CD4-positive, alpha-beta T cell treated with Interleukin-12 subunit alpha and Interleukin-12 subunit beta, for 1 hour (primary cell): Measurements from ENCODE around the gene SLC43A1.
"Not testable (repeated sequence)": the region's sequence is repeated elsewhere in the genome, so short reads cannot be mapped to it uniquely, and the experiment has no call there.

Experiments used
- DNase-seq: peaks from one replicate; pipeline ENCODE4 v3.0.0-alpha.2; 2020

Gene SLC43A1

GRCh38 chr11:57515332-57516060 lies at the start of gene SLC43A1:
TSS of gene SLC43A1 (minus strand) at chr11:57515702. CDS start at chr11:57514111, 1,591 bp downstream.
- peak; percentile 19 for DNase-seq

GRCh38 chr11:57562596-57562995 lies 47.1 kb upstream of the SLC43A1 start:
- DNase-seq: no peak

GRCh38 chr11:57560146-57560545 lies 44.6 kb upstream of the SLC43A1 start:
- DNase-seq: no peak

- DNase-seq: no peak
These were observed 40.5 kb upstream of the SLC43A1 start for GRCh38 chr11:57556041-57556440.

DNA sequence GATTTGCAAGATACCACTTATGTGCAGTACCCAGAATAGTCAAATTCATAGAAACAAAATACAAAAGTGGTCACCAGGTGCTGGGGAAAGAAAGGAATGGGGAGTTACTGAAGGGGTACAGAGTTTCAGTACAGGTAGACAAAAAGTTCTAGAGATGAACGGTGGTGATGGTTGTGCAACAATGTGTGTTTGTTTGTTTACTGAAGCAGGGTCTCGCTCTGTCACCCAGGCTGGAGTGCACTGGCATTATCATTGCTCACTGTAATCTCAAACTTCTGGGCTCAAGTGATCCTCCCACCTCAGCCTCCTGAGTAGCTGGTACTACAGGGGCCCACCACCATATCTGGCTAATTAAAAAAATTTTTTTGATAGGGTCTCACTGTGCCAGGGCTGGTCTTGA lies 39.9 kb upstream of the SLC43A1 start:
- no peak for DNase-seq

DNA sequence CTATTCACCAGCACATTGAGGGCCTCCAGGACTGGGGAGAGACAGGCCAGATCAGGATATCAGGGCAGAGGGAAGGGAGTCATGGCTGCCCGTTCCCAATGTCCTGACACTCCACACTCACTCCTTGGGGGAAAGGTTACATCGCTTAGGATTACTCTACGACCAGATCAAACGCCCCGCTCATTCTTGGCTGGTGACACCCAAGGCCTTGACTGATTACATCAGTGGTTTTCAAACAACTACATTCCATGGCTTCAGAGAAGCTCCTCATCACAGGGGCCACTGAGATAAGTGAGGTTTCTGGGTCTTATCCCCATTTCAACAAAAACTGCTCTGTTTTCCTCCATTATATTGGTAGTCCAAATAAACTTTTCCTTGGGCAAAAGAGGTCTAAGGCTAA lies 37.0 kb upstream of the SLC43A1 start:
- DNase-seq: no peak

DNA sequence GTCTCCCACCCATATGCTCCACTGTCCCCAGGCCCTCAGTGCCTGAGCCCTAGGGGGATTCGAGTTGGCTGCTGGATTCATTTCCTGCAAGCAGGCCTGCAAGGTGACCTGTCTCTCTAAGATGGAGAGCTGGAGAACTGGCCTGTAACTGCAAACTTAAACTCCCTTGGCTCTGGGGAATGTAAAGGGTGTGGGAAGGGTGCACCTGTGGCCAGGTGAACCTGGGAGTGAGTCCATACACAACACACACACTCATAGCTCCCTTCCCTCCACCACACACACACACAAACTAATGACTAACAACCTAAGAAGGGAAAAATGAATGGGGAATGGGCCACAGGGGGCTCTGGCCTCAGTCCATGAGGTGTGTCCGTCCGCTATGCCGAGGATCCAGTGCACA lies 36.4 kb upstream of the SLC43A1 start:
- DNase-seq: no peak

DNA sequence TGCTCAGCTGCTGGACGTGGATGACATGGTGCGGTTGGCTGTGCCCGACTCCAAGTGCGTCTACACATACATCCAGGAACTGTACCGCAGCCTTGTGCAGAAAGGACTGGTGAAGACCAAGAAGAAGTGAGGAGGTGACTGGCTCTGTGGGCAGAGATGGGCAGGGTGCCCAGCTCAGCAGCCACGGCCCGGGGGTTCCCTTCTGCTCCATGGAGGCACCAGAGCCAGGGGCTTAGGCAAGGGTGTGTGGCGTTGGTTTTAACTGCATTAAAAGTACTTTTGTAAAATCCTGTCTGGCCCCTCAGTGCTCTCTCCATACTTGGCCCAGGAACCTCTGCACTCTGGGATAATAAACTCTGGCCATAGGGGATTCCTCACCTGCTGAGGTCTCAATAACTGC lies 34.5 kb upstream of the SLC43A1 start:
- no peak for DNase-seq

- no peak for DNase-seq
These were observed 32.4 kb upstream of the SLC43A1 start for GRCh38 chr11:57547854-57548377.

- no peak for DNase-seq
These were observed 31.5 kb upstream of the SLC43A1 start for GRCh38 chr11:57546869-57547475.

DNA sequence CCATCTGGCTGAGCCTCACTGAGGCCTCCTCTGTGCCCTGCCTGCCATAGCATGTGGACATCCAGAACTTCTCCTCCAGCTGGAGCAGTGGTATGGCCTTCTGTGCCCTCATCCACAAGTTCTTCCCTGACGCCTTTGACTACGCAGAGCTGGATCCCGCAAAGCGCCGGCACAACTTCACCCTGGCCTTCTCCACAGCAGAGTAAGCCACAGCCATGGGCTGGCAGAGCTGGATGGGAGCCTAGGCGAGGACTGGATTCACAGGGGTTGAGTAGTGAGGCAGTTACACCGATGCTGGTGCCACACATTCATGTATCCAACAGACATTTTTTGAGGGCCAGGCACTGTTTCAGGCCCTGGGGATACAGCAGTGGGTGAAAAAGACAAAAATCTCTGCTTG lies 30.9 kb upstream of the SLC43A1 start:
- no peak for DNase-seq

DNA sequence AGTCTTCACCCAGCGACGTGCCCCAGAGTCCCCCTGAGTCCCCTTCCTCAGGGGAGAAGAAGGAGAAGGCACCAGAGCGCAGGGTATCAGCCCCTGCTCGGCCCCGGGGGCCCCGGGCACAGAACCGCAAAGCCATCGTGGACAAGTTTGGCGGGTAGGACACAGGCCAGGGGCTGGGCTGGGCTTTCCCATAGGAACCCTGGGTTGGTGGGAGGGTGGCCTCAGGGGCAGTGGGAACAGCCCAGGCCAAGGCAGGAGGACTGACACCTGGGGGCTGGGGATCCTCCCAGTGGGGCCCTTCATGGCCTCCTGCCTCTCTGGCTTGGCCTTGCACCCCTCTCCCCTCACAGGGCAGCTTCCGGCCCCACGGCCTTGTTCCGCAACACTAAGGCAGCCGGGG lies 30.4 kb upstream of the SLC43A1 start:
- DNase-seq: no peak

GRCh38 chr11:57544566-57544965 lies 29.1 kb upstream of the SLC43A1 start:
- no peak for DNase-seq

DNA sequence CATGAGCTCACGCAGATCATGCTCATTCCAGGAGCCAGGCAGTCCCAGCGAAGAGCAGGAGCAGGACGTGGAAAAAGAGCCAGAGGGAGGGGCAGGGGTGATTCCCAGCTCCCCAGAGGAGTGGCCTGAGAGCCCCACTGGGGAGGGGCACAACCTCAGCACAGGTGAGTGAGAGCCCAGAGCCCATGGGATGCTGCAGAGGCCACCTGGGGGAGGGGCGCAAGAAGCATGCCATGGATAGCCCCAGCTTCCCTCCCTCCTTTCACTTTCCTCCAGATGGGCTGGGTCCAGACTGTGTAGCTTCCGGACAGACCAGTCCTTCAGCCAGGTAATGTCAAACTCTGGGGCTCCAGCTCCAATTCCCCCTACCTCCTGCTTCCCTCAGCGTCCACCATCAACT lies 28.1 kb upstream of the SLC43A1 start:
- no peak for DNase-seq

DNA sequence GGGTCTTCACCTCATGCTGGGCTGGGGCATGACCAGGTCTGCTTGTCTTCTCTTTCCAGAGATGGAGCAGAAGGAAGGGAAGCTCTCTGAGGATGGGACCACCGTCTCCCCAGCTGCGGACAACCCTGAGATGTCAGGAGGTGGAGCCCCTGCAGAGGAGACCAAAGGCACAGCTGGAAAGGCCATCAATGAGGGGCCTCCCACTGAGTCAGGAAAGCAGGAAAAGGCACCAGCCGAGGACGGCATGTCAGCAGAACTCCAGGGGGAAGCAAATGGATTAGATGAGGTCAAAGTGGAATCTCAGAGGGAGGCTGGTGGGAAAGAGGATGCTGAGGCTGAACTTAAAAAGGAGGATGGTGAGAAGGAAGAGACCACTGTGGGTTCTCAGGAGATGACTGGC lies 27.1 kb upstream of the SLC43A1 start:
- DNase-seq: no peak

DNA sequence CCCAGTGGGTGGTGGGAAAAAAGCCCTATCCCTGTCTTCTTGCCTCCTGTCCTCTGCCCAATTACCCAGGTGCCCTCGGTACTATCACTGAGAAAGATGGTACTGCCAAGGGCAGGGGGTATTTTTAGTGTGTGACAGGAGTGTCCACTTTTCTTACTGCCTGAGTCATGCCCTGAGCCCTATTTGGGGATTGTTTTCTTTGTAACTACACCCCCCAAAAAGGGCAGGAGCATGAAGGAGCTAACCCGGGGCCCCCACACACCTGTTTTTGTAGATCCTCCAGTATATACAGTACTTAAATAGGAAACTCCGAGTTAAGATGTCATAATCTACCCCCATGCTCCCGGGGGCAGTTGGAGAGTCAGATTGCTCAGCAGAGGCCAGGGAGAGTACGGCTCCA lies 25.7 kb upstream of the SLC43A1 start:
- DNase-seq: no peak

DNA sequence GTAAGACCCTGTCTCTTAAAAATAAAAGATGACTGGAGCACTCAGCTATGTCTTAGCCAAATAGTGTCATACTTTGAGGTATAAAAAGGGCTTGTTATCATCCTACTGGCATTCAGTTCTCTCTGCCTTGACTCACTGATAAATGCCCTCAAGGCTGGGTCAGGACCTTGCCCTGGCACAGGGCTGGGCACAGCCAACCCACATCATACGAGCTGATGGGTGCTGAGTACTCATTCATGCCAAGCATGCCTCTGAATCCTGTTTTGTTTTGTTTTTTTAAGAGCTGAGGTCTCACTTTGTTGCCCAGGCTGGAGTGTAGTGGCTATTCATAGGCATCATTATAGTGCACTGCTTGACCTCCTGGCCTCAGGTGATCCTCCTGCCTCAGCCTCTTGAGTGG lies 23.8 kb upstream of the SLC43A1 start:
- no peak for DNase-seq

- DNase-seq: no peak
These were observed 21.6 kb upstream of the SLC43A1 start, which contains the start of gene SMTNL1 for GRCh38 chr11:57536947-57537619. TSS of gene SMTNL1 (plus strand) at chr11:57537595. CDS start at chr11:57542643, 5,048 bp downstream.

DNA sequence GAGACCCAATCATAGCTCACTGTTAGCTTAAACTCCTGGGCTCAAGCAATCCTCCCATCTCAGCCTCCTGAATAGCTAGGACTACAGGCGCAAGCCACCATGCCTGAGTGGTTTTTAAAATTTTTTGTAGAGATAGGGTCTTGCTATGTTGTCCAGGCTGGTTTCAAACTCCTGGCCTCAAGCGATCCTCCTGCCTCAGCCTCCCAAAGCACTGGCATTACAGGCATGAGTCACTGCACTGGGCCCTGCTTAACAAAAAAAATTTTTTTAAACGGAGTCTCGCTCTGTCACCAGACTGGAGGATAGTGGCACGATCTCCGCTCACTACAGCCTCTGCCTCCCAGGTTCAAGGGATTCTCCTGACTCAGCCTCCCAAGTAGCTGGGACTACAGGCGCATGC lies 18.9 kb upstream of the SLC43A1 start:
- DNase-seq: not testable (repeated sequence)

DNA sequence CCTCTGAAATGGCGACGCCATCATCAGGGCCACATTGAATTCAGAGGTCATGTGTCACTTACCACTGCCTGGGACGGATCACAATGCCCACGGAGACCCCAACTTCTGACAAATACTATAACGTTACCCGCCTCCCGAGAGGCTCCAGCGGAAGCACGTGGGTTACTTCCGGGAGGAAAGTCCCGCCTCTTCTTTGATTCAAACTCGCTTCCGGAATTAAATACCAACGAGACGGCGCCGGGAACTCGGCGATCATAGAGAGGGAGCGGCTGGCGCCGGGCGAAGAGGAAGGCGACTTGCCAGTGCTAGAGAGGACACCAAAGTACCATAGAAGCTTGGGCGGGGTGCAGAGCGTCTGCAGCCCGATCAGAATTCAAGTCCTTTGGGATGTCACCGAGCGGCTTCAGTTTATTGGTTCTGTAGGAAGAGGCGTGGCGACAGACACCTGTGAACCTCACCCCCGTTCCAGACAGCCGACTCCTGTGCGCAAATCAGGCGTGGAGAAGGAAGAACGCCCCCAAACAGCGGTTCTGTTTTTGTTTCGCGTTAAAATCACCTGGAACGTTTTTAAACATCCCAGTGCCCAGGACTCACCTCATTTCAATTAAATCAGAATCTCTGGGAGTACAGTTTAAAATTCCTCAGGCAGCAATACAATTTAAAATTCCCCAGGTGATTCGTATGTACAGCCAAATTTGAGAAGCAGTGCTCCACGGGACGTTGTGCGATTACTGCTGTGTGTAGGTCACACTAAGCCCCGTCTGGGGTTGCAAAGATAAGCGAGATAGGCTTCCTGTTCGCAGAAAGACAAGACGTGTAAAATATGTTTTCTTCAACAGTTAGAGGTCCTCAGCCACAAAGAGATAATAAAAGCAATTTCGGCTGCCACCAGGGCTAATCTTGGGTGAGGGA lies 15.3 kb upstream of the SLC43A1 start, which contains the start of gene TIMM10:
Gene TIMM10 (minus strand): TSS at position 159 of the 912 bp plus-strand sequence. CDS start 565 bp downstream, outside the sequence.
- DNase-seq: peak; percentile 97

DNA sequence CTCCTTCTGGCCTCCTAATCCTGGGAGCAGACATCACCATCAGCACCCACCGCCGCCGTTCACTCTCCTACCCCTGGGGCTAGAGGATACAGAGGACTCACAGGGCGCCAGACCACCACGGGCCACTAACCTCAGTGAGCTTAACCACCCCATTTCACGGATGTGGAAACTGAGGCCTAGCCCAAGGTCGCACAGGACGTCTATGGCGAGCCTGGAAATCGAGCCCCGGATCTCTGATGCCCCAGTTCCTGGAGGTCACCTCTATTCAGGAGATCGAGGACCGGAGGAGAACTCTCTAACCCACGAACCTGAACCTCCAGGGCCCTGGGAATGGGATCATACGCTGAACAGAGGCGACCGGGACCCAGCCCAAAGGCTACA lies 14.7 kb upstream of the SLC43A1 start:
- DNase-seq: no peak

GRCh38 chr11:57529012-57529411 lies 13.5 kb upstream of the SLC43A1 start:
- no peak for DNase-seq
